Measurements from ENCODE around the gene GJA3.

Gene GJA3

GRCh38 chr13:20150561-20150960, 10.3 kb downstream of the GJA3 start:
- Mint-ChIP-seq H3K27me3 (peaks cover 54% of the 10 kb centered on the region), H3K9me3 (no peaks in the 10 kb centered on the region), H3K4me3 (no peak overlapping the region), H3K36me3 (no peaks in the 10 kb centered on the region), H3K4me1 (no peaks in the 10 kb centered on the region), H3K27ac (no peak overlapping the region)
- CTCF ChIA-PET: no interaction called here
- DNase-seq: no peak

DNA sequence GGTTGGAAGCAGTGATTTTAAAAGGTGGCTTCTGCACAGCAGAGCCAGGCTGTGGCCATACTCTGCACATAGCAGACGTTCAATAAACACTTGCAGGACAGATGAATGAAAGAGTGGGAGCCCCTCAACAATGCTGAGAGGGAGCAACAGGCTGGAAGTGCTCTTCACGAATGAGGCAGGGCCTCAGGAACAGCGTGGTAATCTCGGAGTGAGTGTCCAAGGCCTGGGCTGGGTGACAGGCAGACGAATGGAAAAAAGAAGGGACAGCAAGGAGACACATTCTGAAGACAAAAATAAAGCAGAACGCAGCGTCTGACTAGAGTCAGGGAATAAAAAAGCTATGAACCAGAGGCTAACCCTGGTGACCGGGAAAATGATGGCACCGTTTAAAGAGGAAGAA, 11.1 kb downstream of the GJA3 start:
- CTCF ChIA-PET: no interaction called here
- Mint-ChIP-seq H3K36me3 (no peaks in the 10 kb centered on the region), H3K27ac (no peak overlapping the region), H3K4me3 (no peak overlapping the region), H3K9me3 (no peaks in the 10 kb centered on the region), H3K27me3 (peaks cover 59% of the 10 kb centered on the region), H3K4me1 (no peaks in the 10 kb centered on the region)
- no peak for DNase-seq

DNA sequence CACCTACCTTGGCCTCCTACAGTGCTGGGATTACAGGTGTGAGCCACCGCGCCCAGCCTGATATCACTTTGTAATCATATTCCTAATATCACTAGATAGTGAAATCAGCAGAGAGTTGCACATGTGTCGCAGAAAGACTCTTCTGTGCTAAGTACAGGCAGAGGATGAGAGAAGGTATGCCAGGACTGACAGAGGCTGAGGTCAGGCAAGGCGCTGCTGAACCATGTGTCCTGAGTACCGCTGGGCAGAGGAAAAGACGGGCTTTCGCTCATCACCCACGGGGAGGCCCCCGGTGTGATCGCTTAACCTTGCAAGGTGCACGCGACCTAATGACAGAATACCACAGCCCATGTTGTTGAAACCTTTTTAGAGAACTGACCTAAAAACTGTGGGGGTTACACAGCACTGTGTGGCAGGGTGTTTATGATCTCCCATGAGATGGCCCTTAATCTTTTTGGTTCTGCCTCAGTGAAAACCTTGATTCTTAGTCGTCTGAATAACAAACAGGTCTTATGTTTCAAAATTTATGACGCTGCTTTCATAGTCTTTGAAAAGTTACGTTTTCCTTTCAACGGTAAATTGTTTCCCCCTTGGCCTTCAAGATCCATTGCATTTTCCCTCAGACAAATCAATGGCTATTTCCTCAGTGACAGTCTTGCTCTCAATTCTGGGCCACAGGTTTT, 12.2 kb downstream of the GJA3 start:
- H3K36me3 Mint-ChIP-seq: no peaks in the 10 kb centered on the region
- H3K9me3 Mint-ChIP-seq: no peaks in the 10 kb centered on the region
- DNase-seq: no peak
- H3K27ac Mint-ChIP-seq: no peak overlapping the region
- CTCF ChIA-PET: no interaction called here
- peaks cover 68% of the 10 kb centered on the region for H3K27me3 Mint-ChIP-seq
- H3K4me3 Mint-ChIP-seq: no peak overlapping the region
- no peaks in the 10 kb centered on the region for H3K4me1 Mint-ChIP-seq

DNA sequence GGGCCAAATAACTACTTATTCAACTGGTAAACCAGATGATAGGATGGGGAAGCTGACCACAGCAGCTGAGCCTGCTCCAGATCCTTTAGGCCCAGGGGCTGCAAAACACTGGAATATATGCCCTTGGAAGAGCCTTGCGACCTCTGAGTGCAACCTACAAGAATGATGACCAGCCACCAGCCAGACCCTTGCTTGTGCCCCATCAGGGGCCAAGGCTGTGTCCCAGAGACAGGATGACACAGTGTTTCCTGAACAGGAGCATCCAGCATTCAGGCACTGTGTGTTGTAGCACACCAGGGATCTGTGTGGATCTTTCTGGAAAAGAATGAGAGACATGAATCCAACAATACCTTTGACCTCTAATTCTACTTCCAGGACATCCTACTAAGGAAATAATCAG, 14.5 kb downstream of the GJA3 start:
- CTCF ChIA-PET: no interaction called here
- no peak overlapping the region for H3K4me3 Mint-ChIP-seq
- no peak for DNase-seq
- H3K9me3 Mint-ChIP-seq: no peaks in the 10 kb centered on the region
- H3K27ac Mint-ChIP-seq: no peak overlapping the region
- no peaks in the 10 kb centered on the region for H3K4me1 Mint-ChIP-seq
- no peaks in the 10 kb centered on the region for H3K36me3 Mint-ChIP-seq
- peaks cover 80% of the 10 kb centered on the region for H3K27me3 Mint-ChIP-seq

DNA sequence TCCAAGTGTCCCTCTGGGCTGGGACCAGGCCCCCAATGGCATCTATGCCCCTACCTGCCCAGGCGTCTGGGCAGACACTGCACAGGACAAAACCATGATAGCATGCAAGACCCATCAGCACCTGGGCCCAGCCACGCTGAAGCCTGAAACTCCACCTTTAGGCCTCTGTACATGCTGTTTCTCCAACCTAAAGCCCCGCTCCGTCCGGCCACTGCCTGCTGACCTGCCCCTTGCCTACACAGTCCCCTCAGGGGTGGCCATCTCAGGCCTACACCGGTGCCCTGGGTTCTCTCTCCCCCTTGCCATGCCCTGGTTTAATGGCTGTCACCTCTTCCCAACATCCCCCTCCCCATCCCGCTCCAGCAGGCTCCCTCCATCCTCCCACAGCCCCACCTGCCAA, 15.3 kb downstream of the GJA3 start:
- no peaks in the 10 kb centered on the region for H3K36me3 Mint-ChIP-seq
- CTCF ChIA-PET: no interaction called here
- no peaks in the 10 kb centered on the region for H3K4me1 Mint-ChIP-seq
- H3K27ac Mint-ChIP-seq: no peak overlapping the region
- no peaks in the 10 kb centered on the region for H3K9me3 Mint-ChIP-seq
- peaks cover 77% of the 10 kb centered on the region for H3K27me3 Mint-ChIP-seq
- DNase-seq: no peak
- H3K4me3 Mint-ChIP-seq: no peak overlapping the region

DNA sequence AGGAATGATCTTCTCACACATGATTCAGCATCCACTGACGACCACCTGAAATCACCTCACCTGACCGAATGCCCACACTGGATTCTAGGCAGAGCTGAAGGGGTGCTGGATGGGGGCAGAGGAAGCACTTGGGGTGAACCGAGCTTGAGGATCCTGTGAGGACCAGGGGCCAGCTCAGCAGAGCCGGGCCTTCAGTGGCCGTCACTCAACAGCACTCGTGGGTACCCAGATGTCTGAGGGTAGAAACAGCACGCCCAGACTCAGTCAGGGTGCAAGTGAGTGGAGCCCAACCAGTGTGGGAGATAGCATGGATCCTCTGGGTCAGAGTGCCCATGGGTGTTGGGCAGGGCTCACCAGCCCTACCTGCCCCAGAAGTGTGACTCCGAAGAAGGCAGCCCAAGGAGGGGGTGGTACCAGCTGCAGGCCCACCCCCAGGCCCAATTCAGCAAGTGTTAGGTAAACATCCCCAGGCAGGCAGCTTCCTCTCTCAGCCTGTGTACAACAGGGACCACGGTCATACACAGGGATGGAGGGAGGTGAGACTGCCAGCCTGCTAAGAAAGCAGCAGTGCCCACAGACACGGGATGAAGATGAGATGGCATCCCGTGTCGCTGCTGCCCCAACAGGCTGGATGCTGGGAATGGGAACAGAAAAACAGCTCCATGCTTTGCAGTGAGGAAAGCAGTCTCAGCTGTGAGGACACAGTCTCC, 16.6 kb downstream of the GJA3 start:
- no peak for DNase-seq
- Mint-ChIP-seq H3K4me1 (no peaks in the 10 kb centered on the region), H3K36me3 (no peaks in the 10 kb centered on the region), H3K27ac (no peak overlapping the region), H3K27me3 (peaks cover 76% of the 10 kb centered on the region), H3K9me3 (no peaks in the 10 kb centered on the region), H3K4me3 (no peak overlapping the region)
- CTCF ChIA-PET: no interaction called here

DNA sequence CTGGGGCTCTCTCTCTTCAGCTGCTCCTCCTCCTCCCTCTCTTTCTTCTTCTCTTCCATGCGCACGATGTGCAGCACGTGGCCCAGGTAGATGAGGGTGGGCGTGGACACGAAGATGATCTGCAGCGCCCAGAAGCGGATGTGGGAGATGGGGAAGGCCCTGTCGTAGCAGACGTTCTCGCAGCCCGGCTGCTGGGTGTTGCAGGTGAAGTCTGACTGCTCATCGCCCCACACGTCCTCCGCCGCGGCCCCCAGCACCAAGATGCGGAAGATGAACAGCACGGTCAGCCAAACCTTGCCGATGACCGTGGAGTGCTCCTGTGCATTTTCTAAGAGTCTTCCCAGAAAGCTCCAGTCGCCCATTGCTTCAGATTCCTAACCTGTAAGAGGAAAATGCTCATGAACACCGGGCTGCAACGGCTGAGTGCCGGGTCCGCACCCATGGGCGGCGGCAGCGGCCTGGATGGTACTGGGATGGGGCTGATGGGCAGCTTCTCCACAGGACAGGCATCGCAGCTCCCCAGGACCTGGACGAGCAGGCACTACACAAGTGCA, 17.8 kb downstream of the GJA3 start:
- no peak overlapping the region for H3K4me3 Mint-ChIP-seq

GRCh38 chr13:20142023-20142926, 18.6 kb downstream of the GJA3 start:
- Mint-ChIP-seq H3K27me3 (peaks cover 69% of the 10 kb centered on the region), H3K4me1 (no peaks in the 10 kb centered on the region), H3K36me3 (no peaks in the 10 kb centered on the region), H3K4me3 (no peak overlapping the region), H3K9me3 (no peaks in the 10 kb centered on the region), H3K27ac (no peak overlapping the region)
- CTCF ChIA-PET: interaction anchor here (1.3 kb wide), 1 partner anchor 17 kb away, joined by 3 read pairs; no protein-coding TSS in a partner anchor
- no peak for DNase-seq

More for the DNA sequence above, 17.8 kb downstream of the GJA3 start:
- Mint-ChIP-seq H3K36me3 (no peaks in the 10 kb centered on the region), H3K9me3 (no peaks in the 10 kb centered on the region), H3K27ac (no peak overlapping the region), H3K27me3 (peaks cover 66% of the 10 kb centered on the region), H3K4me1 (no peaks in the 10 kb centered on the region)
- DNase-seq: no peak
- CTCF ChIA-PET: no interaction called here

- Mint-ChIP-seq H3K4me3 (no peak overlapping the region), H3K27me3 (peaks cover 71% of the 10 kb centered on the region), H3K9me3 (no peaks in the 10 kb centered on the region), H3K36me3 (no peaks in the 10 kb centered on the region), H3K4me1 (peaks cover 3% of the 10 kb centered on the region), H3K27ac (no peak overlapping the region)
- CTCF ChIA-PET: interaction anchor here (0.5 to 1.4 kb wide), 3 partner anchors 16 to 784 kb away, joined by 3 to 4 read pairs (median 3); no protein-coding TSS in a partner anchor
- no peak for DNase-seq
Observed at GRCh38 chr13:20141238-20142022, 19.4 kb downstream of the GJA3 start.

- CTCF ChIA-PET: interaction anchor here (1.3 to 1.4 kb wide), 2 partner anchors 15 to 42 kb away, joined by 3 to 4 read pairs; no protein-coding TSS in a partner anchor
- H3K27ac Mint-ChIP-seq: no peak overlapping the region
- no peak overlapping the region for H3K4me3 Mint-ChIP-seq
- no peaks in the 10 kb centered on the region for H3K9me3 Mint-ChIP-seq
- no peaks in the 10 kb centered on the region for H3K36me3 Mint-ChIP-seq
- H3K27me3 Mint-ChIP-seq: peaks cover 64% of the 10 kb centered on the region
- peaks cover 4% of the 10 kb centered on the region for H3K4me1 Mint-ChIP-seq
- no peak for DNase-seq
Observed at GRCh38 chr13:20140487-20140886, 20.4 kb downstream of the GJA3 start.

DNA sequence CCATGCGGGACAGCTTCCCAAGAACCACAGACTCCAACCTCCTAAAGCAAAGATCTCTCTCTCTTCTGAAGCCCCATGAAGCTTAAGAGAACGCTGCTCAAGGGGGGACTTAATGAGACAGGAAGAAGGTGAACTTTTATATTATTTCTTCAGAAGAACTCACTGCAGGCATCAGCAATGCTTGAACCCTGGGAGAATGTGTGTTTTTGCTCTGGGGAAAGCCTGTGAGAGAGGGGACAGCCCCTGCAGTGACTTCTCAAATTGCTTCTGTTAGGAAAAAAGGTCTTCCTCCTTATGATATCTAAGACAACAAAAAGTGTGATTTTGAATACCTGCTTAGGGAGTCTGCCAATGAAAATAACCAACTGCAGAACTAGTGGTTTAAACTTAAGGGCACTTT, 23.0 kb downstream of the GJA3 start:
- no peaks in the 10 kb centered on the region for H3K9me3 Mint-ChIP-seq
- DNase-seq: no peak
- H3K4me1 Mint-ChIP-seq: peaks cover 4% of the 10 kb centered on the region
- no peak overlapping the region for H3K4me3 Mint-ChIP-seq
- peaks cover 48% of the 10 kb centered on the region for H3K27me3 Mint-ChIP-seq
- no peak overlapping the region for H3K27ac Mint-ChIP-seq
- CTCF ChIA-PET: interaction anchor here (0.5 to 1.7 kb wide), 4 partner anchors 10 to 99 kb away, joined by 3 to 9 read pairs (median 4); no protein-coding TSS in a partner anchor
- H3K36me3 Mint-ChIP-seq: no peaks in the 10 kb centered on the region

GRCh38 chr13:20136781-20137703, 23.8 kb downstream of the GJA3 start:
- CTCF ChIA-PET: interaction anchor here (1.2 to 1.7 kb wide), 3 partner anchors 9 to 36 kb away, joined by 3 to 9 read pairs (median 5); no protein-coding TSS in a partner anchor
- H3K36me3 Mint-ChIP-seq: no peaks in the 10 kb centered on the region
- no peaks in the 10 kb centered on the region for H3K9me3 Mint-ChIP-seq
- H3K27ac Mint-ChIP-seq: no peak overlapping the region
- H3K27me3 Mint-ChIP-seq: peaks cover 40% of the 10 kb centered on the region
- peak; percentile 60 for DNase-seq
- H3K4me3 Mint-ChIP-seq: no peak overlapping the region
- H3K4me1 Mint-ChIP-seq: peaks cover 4% of the 10 kb centered on the region

- Mint-ChIP-seq H3K36me3 (no peaks in the 10 kb centered on the region), H3K9me3 (no peaks in the 10 kb centered on the region), H3K27ac (no peak overlapping the region), H3K4me1 (peaks cover 4% of the 10 kb centered on the region), H3K4me3 (no peak overlapping the region), H3K27me3 (peaks cover 24% of the 10 kb centered on the region)
- DNase-seq: no peak
- CTCF ChIA-PET: no interaction called here
Observed at GRCh38 chr13:20134732-20135131, 26.1 kb downstream of the GJA3 start.

Data from activated naive CD4-positive, alpha-beta T cell treated with anti-CD3 and anti-CD28 coated beads, Interleukin-2, amount 10 ng/mL, durations not matched to agents 7 days and 5 days (primary cell).